HG03175 (cell line): ENCODE data around the gene ALDH1L1.

Experiments used
- ATAC-seq: cut with Tn5 transposase; IDR thresholded peaks from one replicate; pipeline ENCODE4 v1.9.1; 2021; ENCODE audit warnings: mild to moderate bottlenecking, moderate library complexity; ENCODE audit not compliant: unreplicated experiment

ALDH1L1 gene

GRCh38 chr3:126135406-126136076 is 44.8 kb downstream of the ALDH1L1 start:
- ATAC-seq = no peak

GRCh38 chr3:126135071-126135405 is 45.3 kb downstream of the ALDH1L1 start:
- ATAC-seq = no peak

GRCh38 chr3:126134219-126134975 is 46.0 kb downstream of the ALDH1L1 start:
- no peak for ATAC-seq

GRCh38 chr3:126133606-126134005 is 46.8 kb downstream of the ALDH1L1 start:
- no peak for ATAC-seq

GRCh38 chr3:126132751-126133511 is 47.5 kb downstream of the ALDH1L1 start:
- ATAC-seq = no peak

GRCh38 chr3:126131881-126132750 is 48.3 kb downstream of the ALDH1L1 start:
- ATAC-seq = no peak

- no peak for ATAC-seq
Observed at GRCh38 chr3:126130981-126131745, 49.2 kb downstream of the ALDH1L1 start.

- ATAC-seq = no peak
Observed at GRCh38 chr3:126130081-126130855, 50.1 kb downstream of the ALDH1L1 start.

- ATAC-seq = no peak
Observed at GRCh38 chr3:126129398-126129891, 50.9 kb downstream of the ALDH1L1 start.

- ATAC-seq = no peak
Observed at GRCh38 chr3:126128504-126129397, 51.6 kb downstream of the ALDH1L1 start.

- ATAC-seq = no peak
Observed at GRCh38 chr3:126127904-126128303, 52.5 kb downstream of the ALDH1L1 start.

GRCh38 chr3:126127452-126127851 is 52.9 kb downstream of the ALDH1L1 start:
- no peak for ATAC-seq

GRCh38 chr3:126126811-126127431 is 53.5 kb downstream of the ALDH1L1 start:
- ATAC-seq = no peak

- ATAC-seq = no peak
Observed at GRCh38 chr3:126126286-126126685, 54.1 kb downstream of the ALDH1L1 start.

- ATAC-seq = no peak
Observed at GRCh38 chr3:126125781-126126251, 54.6 kb downstream of the ALDH1L1 start.

GRCh38 chr3:126125341-126125740 is 55.0 kb downstream of the ALDH1L1 start:
- ATAC-seq = no peak

GRCh38 chr3:126124896-126125295 is 55.5 kb downstream of the ALDH1L1 start:
- ATAC-seq = no peak
